IMR-90 (cell line): ENCODE results near the gene PDZD2. TPM values are rescaled to one million over a fixed set of nuclear protein-coding genes. Genes with fewer than 3 reads are reported as not detected.

Experiments
- ATAC-seq: fragments of 200-7000 bp; cut with Tn5 transposase; 2 replicates; pipeline ENCODE4 v1.9.1; 2020; ENCODE audit warnings: low read depth, mild to moderate bottlenecking, moderate library complexity
- BruUV-seq: library from RNA; stranded (reverse); fragments of 400-500 nt; replicated peaks from 2 replicates; lab custom pipeline; 2021; lab: Mats Ljungman, UMichigan
- CTCF ChIA-PET: fragments of 300-600 bp; formaldehyde crosslinking; extraction: SDS; loops from one replicate; lab custom pipeline; 2021; ENCODE audit warnings: antibody characterized with exemption; lab: Yijun Ruan, JAX
- POLR2A ChIA-PET: fragments of 300-600 bp; sonication (Branson Sonifier 250); formaldehyde crosslinking; loops from one replicate; lab custom pipeline; 2022; ENCODE audit warnings: antibody characterized with exemption; ENCODE audit not compliant: unreplicated experiment; lab: Charles Lee
- DNase-seq: peaks from one replicate; pipeline ENCODE4 v3.0.0; 2013
- H2AFZ ChIP-seq: replicated peaks from 2 replicates; pipeline ENCODE3; 2013; ENCODE audit warnings: low read length, mild to moderate bottlenecking; ENCODE audit not compliant: poor library complexity
- H2AK5ac ChIP-seq: 2 replicates; pipeline ENCODE4 v1.6.1; 2013; ENCODE audit warnings: low read depth, low read length, inconsistent platforms
- H2AK9ac ChIP-seq: replicated peaks from 2 replicates; pipeline ENCODE3; 2013; ENCODE audit warnings: mild to moderate bottlenecking, low read depth, low read length, moderate library complexity; ENCODE audit not compliant: poor library complexity
- H2BK120ac ChIP-seq: 2 replicates; pipeline ENCODE4 v1.6.1; 2013; ENCODE audit warnings: low read depth, low read length, inconsistent platforms
- H2BK15ac ChIP-seq: 3 replicates; pipeline ENCODE4 v1.6.1; 2013; ENCODE audit warnings: low read depth, low read length, inconsistent platforms
- H2BK20ac ChIP-seq: 2 replicates; pipeline ENCODE4 v1.6.1; 2013; ENCODE audit warnings: low read depth, mild to moderate bottlenecking, inconsistent platforms, low read length, moderate library complexity
- H2BK5ac ChIP-seq: 2 replicates; pipeline ENCODE4 v1.6.1; 2013; ENCODE audit warnings: mild to moderate bottlenecking, low read depth, low read length, inconsistent platforms; ENCODE audit not compliant: poor library complexity, severe bottlenecking
- H3K14ac ChIP-seq: replicated peaks from 2 replicates; pipeline ENCODE4 v1.6.1; 2013; ENCODE audit warnings: low read depth, low read length, inconsistent platforms
- H3K18ac ChIP-seq: 2 replicates; pipeline ENCODE4 v1.6.1; 2013; ENCODE audit warnings: low read depth, low read length, control low read depth
- H3K23ac ChIP-seq: 2 replicates; pipeline ENCODE4 v1.6.1; 2013; ENCODE audit warnings: low read depth, low read length, inconsistent platforms
- H3K27ac ChIP-seq: 2 replicates; pipeline ENCODE4 v1.5.1; 2013; ENCODE audit warnings: mild to moderate bottlenecking, control low read depth, low read length; ENCODE audit not compliant: insufficient read depth
- H3K27me3 ChIP-seq: 2 replicates; pipeline ENCODE4 v1.6.1; 2013; ENCODE audit warnings: low read length; ENCODE audit not compliant: control insufficient read depth, insufficient read depth
- H3K36me3 ChIP-seq: 2 replicates; pipeline ENCODE4 v1.6.1; 2013; ENCODE audit warnings: low read length, mixed read lengths; ENCODE audit not compliant: control insufficient read depth, insufficient read depth
- H3K4ac ChIP-seq: 2 replicates; pipeline ENCODE4 v1.6.1; 2013; ENCODE audit warnings: low read depth, low read length, inconsistent platforms
- H3K4me1 ChIP-seq: 2 replicates; pipeline ENCODE4 v1.6.1; 2013; ENCODE audit warnings: low read length, mixed read lengths; ENCODE audit not compliant: control insufficient read depth, insufficient read depth
- H3K4me2 ChIP-seq: 2 replicates; pipeline ENCODE4 v1.6.1; 2013; ENCODE audit warnings: low read depth, mild to moderate bottlenecking, control low read depth, low read length, moderate library complexity
- H3K4me3 ChIP-seq: 2 replicates; pipeline ENCODE4 v1.5.1; 2013; ENCODE audit warnings: low read depth, mild to moderate bottlenecking, control low read depth, low read length, moderate library complexity; ENCODE audit not compliant: insufficient read depth
- H3K56ac ChIP-seq: 2 replicates; pipeline ENCODE4 v1.6.1; 2013; ENCODE audit warnings: low read length, inconsistent platforms; ENCODE audit not compliant: insufficient read depth; ENCODE audit errors: extremely low read depth
- H3K79me1 ChIP-seq, 2 experiments: 2 replicates each; pipeline ENCODE4 v1.6.1; 2013; ENCODE audit warnings: low read length in 2 of 2, inconsistent platforms in 1 of 2, low read depth in 1 of 2
- H3K9ac ChIP-seq: 2 replicates; pipeline ENCODE4 v1.6.1; 2013; ENCODE audit warnings: low read depth, low read length, control low read depth
- H3K9me1 ChIP-seq: 2 replicates; pipeline ENCODE4 v1.6.1; 2013; ENCODE audit warnings: low read length, inconsistent platforms; ENCODE audit not compliant: insufficient read depth
- H3K9me3 ChIP-seq: 2 replicates; pipeline ENCODE4 v1.6.1; 2013; ENCODE audit warnings: low read length; ENCODE audit not compliant: control insufficient read depth, insufficient read depth
- H4K20me1 ChIP-seq: 2 replicates; pipeline ENCODE4 v1.6.1; 2013; ENCODE audit warnings: low read length, inconsistent platforms; ENCODE audit not compliant: insufficient read depth
- H4K5ac ChIP-seq: 2 replicates; pipeline ENCODE4 v1.6.1; 2013; ENCODE audit warnings: mild to moderate bottlenecking, low read depth, low read length, control low read depth
- H4K8ac ChIP-seq, 2 experiments: 2 replicates each; pipeline ENCODE4 v1.6.1; 2013; ENCODE audit warnings: low read depth in 2 of 2, low read length in 2 of 2, control low read depth in 1 of 2, inconsistent platforms in 1 of 2
- H4K91ac ChIP-seq: 2 replicates; pipeline ENCODE4 v1.6.1; 2013; ENCODE audit warnings: low read depth, low read length, inconsistent platforms; ENCODE audit not compliant: insufficient read depth
- MAFK ChIP-seq: IDR thresholded peaks from 2 replicates; pipeline ENCODE4 v1.6.1; 2012; ENCODE audit warnings: low read depth, low read length, improper control_type of control experiment
- WGBS, 2 experiments: methylation state at CpG; one replicate each; pipeline versions ENCODE4 v1.1.5 to v1.1.7; 2013; ENCODE audit warnings: missing lambda C conversion rate in 2 of 2; ENCODE audit not compliant: insufficient read length in 1 of 2; ENCODE audit errors: extremely low coverage in 2 of 2; 5-methylcytosine and 5-hydroxymethylcytosine counted together
- dilution Hi-C: fragments of 300-500 bp; cut with HindIII; formaldehyde crosslinking; loops from one replicate; pipeline ENCODE4 v1.14.3; 2018; ENCODE audit warnings: low sequenced_read_pairs; ENCODE audit not compliant: unreplicated experiment
- in situ Hi-C: fragments of 300-500 bp; cut with MboI; formaldehyde crosslinking; loops from 3 replicates; pipeline ENCODE4 v1.14.3; 2019; ENCODE audit warnings: low sequenced_read_pairs, inconsistent platforms, mixed read lengths
- intact Hi-C: fragments of 100-400 bp; cut with micrococcal nuclease; formaldehyde crosslinking; loops from 2 replicates; pipeline ENCODE4 v1.10.0; 2022
- polyA plus RNA-seq, 3 experiments: library from polyadenylated mRNA; depleted of rRNA; stranded (reverse); fragments of >200 nt; gene quantifications; 2 replicates each; pipeline ENCODE4 v1.2.3, GENCODE V29; 2012; ENCODE audit warnings: low replicate concordance in 1 of 3
- total RNA-seq: library from RNA; depleted of rRNA; stranded (reverse); fragments of >200 nt; gene quantifications from 2 replicates; pipeline ENCODE4 v1.2.3, GENCODE V29; 2012

PDZD2 gene
- total and polyA plus RNA-seq, 2 of the 4 experiments (the other 2 are of a cell fraction): under 0.01 to 0.02 TPM

- Histone ChIP-seq H2BK120ac (no peak overlapping the region), H2AFZ (no peak overlapping the region), H3K9me3 (peaks cover 3% of the 10 kb centered on the region; the same call in 1 of the 2 replicates), H4K91ac (no peak overlapping the region), H3K4me1 (no peaks in the 10 kb centered on the region), H3K18ac (no peak overlapping the region), H4K8ac (no peak overlapping the region), H3K4me2 (no peak overlapping the region), H3K23ac (no peak overlapping the region), H3K79me1 (no peaks in the 10 kb centered on the region), H2BK5ac (no peak overlapping the region), H2AK9ac (no peak overlapping the region), H3K9me1 (no peaks in the 10 kb centered on the region), H3K4ac (no peak overlapping the region), H4K5ac (no peak overlapping the region), H4K20me1 (no peaks in the 10 kb centered on the region), H2BK20ac (no peak overlapping the region), H3K4me3 (no peak overlapping the region), H2BK15ac (no peak overlapping the region), H3K56ac (no peak overlapping the region), H3K9ac (no peak overlapping the region), H3K36me3 (no peaks in the 10 kb centered on the region), H2AK5ac (no peak overlapping the region), H3K14ac (no peak overlapping the region), H3K27me3 (peaks cover 8% of the 10 kb centered on the region; the same call in 1 of the 2 replicates), H3K27ac (no peak overlapping the region)
- ChIA-PET POLR2A (no interaction called here), CTCF (no interaction called here)
- intact Hi-C loops: no loop called here
- no CpG with 5 or more reads among the region's 3 CpGs for WGBS, 2 experiments
- no peak for DNase-seq
- BruUV-seq: no TSS peak
- no peak for ATAC-seq
- dilution Hi-C loops: no loop called here
- in situ Hi-C loops: no loop called here
- TF ChIP-seq MAFK: no peak
Measured at GRCh38 chr5:31954091-31954490, 315.2 kb downstream of the PDZD2 start.
